Posterior vena cava (tissue), 2 donors: ENCODE data around the gene HDAC9. TPM values are rescaled to one million over a fixed set of nuclear protein-coding genes. Genes with fewer than 3 reads are reported as not detected.
"Not testable (repeated sequence)": the region's sequence is repeated elsewhere in the genome, so short reads cannot be mapped to it uniquely, and the experiment has no call there.

ENCODE experiments used
- DNase-seq: peaks from one replicate; pipeline ENCODE4 v3.0.0-alpha.2; 2020; ENCODE audit warnings: low spot score
- intact Hi-C, 2 donors: fragments of 100-400 bp; cut with DNase I; formaldehyde crosslinking; loops; one replicate each; pipeline versions ENCODE4 v1.14.1 to v1.14.2; 2022 to 2023
- total RNA-seq, 2 donors: library from RNA; stranded (reverse); fragmentation: NEBNext Ultra II Directional; extraction: Animal tissue kit (Norgen Biotek cat#: 25700); gene quantifications; one replicate each; pipeline ENCODE4 v1.2.1, GENCODE V29; 2021
- donor health status: DM: yes; HTN: yes; CAD: no.
- donor health status: DM: yes; HTN: yes; CAD: no.

Gene HDAC9
- total RNA-seq, 2 donors from 2014 or later = 42.3 to 145 TPM

DNA sequence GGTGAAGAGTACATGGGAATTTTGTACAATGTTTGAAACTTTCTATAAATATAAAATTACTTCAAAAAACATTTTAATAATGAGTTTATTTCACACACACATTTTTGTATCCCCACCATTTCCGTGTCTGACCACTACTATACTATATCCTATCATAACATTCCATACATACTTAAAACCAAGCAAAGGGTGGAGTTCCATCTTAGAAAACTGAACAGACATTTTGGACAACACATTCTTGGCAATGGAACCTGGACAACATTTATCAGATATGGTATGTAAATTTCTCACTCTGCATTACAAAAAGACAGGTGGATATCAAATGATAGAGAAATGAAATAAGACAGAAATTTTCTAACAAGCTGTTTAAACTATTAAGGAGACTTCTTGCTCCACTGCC lies 453.0 kb downstream of the HDAC9 start:
- intact Hi-C loops = no loop called here
- DNase-seq = no peak

DNA sequence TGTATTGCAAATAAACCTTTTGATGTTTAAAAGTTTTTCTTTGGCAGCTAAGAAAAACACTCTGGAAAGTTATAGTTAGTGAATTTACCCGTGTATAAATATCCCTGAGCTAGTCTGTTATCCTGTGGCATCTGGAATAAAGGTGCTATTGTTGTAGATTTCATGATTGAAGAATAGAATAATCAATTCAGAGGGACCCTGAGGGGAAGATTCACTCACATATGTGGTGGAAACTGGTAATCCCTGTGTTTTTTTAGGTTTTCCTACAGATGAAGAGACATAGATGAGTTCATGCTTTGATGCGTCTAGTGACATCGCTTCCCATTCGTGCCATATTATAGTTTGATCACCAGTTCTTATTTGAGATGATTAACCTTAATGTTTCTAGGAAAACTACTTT lies 457.3 kb downstream of the HDAC9 start:
- no peak for DNase-seq
- intact Hi-C loops = no loop called here

DNA sequence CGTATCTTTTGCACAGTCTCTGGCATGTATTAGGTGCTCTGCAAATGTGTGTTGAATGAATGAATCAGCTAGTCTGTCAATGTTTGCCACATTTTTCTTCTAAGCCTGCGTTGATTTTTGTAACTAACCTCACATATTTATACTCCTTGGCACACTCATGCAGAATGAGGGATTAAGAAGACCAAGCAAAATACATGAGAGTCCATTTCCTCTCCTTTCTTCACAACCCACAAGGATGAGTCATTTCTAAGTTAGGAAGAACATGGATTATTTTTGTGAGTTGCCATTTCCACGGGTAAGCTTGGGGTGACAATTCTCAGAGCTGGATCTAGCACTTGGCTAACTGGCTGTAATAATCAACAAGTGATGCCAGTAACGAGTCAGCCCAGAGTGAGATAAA lies 463.1 kb downstream of the HDAC9 start:
- no peak for DNase-seq
- intact Hi-C loops = no loop called here

DNA sequence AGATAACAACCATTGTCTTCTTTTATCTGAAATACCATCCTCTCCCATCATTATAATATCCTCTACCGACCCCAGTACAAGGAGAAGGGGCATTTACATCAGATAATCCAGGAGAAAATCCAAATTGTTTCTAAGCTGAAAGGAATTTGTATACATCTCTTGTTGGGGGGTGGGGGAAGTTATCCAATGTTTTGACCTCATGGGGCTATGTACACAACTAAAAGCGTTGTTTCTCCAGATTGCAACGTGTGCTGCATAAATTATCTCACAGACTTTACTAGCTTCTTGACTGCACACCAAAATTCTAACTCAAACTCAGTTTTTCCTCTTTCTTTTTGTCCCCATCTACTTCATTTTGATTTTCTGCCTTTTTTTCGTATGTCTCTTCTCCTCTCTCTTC lies 465.2 kb downstream of the HDAC9 start:
- DNase-seq = no peak
- intact Hi-C loops = no loop called here

DNA sequence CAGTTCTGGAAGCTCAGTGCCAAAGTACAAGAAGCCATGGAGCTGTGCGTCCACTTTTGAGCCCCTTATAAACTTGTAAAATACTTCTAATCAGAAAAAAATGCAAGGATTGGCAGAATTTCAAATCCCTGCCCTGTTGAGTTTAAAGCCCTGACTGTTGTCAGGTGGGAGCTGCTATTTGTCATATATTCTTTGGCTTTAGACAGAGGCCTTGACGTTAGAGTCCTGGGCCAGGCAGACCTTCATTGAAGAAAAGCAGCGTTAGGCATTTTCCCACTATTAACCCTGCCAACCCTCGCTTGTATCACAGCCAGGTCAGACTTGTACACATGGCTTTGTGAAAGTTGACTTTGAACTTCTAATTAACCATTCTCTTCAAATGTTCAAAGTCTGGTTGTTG lies 466.5 kb downstream of the HDAC9 start:
- DNase-seq = no peak
- intact Hi-C loops = no loop called here

DNA sequence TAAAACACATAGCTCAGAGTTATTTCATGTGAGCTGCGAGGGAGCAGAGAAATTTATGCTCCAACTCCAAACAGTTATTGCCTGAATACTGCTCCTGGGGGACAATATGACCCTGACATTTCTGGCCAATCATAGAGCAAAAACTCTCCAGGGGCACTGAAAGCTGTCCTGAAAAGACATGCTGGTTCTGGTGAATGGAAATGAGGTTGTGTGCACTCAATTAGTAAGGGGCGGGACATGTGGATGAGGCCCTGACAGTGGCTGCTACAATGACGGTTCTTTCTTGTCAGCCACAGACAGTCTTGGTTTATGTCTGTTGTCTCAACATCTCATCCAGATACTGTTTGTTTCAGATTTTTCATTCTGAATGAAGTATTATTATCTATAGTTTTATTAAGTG lies 470.1 kb downstream of the HDAC9 start:
- DNase-seq = no peak
- intact Hi-C loops = no loop called here

DNA sequence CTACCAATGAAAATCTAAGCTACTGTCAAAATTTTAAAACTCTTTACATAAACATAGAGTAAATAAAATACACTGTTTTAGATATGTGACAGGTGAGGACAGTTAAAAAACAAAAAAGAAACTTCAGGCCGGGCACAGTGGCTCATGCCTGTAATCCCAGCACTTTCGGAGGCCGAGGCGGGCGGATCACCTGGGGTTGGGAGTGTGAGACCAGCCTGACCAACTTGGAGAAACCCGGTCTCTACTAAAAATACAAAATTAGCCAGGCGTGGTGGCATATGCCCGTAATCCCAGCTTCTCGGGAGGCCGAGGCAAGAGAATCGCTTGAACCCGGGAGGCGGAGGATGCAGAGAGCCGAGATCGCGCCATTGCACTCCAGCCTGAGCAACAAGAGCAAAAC lies 472.2 kb downstream of the HDAC9 start:
- intact Hi-C loops, DNase-seq: not testable (repeated sequence)

DNA sequence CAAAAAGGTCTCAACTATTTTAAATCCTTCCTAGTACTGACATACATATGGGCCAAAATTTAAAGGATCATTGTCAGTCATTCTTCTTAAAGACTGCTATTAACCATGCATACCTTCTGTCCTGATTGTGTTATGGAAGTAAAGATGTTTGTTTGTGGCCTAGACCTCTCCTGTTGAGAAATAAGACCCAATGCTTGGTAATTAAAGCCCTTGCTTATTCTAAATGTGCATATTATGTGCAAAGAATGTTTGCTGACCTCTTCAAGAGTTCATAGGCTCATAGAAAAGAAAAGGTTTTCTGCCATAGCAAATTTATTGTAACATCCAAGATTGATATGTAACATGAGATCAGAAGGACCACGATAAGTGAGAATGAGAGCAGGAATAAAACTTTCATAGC lies 476.3 kb downstream of the HDAC9 start:
- intact Hi-C loops = no loop called here
- no peak for DNase-seq

DNA sequence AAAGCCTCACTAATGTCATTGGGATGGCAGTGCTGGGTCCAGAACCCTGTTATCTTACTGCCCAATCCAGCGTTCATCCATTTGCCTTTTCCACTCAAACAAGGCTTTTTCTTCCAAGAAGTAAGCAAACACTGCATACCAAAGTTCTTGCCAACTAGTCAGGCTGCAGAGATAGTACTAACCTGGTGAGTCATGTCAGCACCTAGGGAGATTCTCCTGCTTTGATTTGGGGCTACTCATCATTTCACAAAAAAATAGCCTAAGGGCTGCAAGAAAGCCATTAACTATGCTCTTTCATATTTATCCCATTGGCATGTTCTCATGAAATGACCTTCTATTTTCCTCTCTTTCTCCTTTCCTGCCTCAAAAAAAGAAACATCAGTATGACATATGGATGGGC lies 479.3 kb downstream of the HDAC9 start:
- DNase-seq = no peak
- intact Hi-C loops = no loop called here

DNA sequence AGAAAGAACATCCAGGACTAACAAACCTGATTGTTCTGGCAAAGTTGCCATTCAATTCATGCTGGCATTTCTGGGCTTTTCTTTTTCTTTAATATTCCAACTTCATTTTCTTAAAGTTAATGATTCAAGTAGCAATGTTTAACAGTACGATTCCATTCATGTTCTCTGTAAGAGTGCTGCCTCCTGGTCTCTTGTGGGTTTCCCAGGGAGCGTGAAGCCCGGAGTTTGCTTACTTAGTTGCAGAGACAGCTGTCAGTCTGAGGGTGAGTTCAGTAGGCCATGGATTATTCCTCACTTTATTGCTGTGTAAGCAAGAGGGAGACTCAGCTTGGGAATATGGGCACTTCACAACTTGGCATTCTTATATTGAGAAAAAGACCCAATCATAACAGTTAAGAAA lies 479.7 kb downstream of the HDAC9 start:
- DNase-seq = no peak
- intact Hi-C loops = no loop called here

DNA sequence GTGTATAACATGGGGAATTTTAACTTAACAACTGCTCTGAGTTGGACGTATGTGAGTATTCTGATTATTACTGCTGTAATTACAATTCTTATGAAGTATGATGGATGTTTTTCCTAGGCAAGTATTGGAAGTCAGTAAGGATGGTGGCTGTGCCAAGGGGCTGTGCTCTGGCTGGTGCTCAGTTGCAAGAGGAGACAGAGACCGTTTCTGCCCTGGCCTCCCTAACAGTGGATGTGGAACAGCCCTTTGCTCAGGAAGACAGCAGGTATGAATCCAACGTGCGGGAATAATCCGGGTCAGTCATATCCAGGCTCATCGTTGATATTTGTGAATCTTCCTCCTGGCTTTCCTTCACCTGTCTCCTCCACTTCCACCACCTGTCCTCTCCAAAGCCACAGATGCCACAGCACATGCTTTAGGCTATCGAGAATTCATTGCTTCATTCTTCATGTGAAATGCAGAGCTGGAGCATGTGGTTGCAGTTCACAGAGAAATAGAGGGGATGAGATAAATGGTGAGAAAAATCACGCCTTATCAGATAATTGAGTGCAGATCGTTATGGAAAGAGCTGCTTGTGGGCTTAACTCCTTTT lies 480.2 kb downstream of the HDAC9 start:
- intact Hi-C loops = no loop called here
- no peak for DNase-seq

DNA sequence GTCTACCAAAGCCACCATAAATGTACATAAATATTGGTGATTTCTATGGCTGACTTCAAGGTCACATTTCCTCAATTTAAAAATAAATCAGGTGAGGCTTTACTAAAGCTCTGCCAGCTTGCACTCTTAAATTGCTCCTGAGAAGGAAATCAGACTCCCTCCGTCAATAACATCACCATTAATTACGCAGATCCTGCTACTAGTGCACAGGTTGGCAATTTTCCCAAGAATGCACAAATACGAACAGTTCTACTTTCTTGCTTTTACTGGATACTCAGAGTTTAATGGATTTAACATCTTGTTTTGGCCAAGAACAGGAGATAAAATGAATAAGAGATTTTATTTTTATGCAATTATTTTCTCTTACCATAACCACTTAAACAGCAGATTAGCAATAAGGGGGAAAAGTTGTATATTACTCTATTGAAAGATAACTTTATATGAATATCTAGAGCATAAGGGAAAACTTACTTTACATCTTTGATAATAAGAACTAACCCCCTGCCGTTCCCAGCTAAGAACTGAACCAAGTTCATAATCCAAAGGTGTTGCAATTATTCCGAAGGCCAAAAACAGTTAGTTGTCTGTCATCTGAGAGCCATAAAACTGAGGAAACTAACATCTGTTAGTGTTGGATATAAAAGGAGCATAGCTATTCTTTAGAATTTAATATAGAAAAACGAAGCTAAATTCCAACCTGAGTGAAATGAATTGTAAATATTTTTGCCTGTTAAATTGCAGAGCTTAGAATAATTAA lies 481.3 kb downstream of the HDAC9 start:
- intact Hi-C loops = no loop called here
- DNase-seq = no peak

DNA sequence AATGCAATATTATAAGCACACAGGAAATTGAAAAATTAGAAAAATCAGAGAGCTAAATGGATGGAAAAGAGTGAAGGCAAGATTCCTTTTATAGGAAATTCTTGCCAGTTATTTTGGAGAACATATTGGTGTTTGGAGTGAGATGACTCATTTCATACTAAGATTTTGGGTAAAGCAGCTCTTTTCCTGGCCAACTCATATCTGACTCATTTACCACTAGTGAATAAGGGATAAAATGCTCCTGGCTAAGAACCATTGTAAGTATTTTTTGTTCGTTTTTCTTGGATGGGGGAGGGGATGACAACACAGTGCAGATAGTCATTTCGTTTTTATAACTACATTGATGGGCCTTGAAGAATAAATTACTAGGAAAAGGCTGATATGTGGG lies 482.6 kb downstream of the HDAC9 start:
- no peak for DNase-seq
- intact Hi-C loops = no loop called here

DNA sequence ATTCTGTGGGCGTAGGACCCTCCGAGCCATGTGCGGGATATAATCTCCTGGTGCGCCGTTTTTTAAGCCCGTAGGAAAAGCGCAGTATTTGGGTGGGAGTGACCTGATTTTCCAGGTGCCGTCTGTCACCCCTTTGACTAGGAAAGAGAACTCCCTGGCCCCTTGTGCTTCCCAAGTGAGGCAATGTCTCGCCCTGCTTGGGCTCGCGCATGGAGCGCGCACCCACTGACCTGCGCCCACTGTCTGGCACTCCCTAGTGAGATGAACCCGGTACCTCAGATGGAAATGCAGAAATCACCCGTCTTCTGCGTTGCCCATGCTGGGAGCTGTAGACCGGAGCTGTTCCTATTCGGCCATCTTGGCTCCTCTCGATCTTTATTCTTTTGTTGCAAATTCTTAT lies 495.2 kb downstream of the HDAC9 start:
- intact Hi-C loops = not testable (repeated sequence)
- peak; percentile 56 for DNase-seq

DNA sequence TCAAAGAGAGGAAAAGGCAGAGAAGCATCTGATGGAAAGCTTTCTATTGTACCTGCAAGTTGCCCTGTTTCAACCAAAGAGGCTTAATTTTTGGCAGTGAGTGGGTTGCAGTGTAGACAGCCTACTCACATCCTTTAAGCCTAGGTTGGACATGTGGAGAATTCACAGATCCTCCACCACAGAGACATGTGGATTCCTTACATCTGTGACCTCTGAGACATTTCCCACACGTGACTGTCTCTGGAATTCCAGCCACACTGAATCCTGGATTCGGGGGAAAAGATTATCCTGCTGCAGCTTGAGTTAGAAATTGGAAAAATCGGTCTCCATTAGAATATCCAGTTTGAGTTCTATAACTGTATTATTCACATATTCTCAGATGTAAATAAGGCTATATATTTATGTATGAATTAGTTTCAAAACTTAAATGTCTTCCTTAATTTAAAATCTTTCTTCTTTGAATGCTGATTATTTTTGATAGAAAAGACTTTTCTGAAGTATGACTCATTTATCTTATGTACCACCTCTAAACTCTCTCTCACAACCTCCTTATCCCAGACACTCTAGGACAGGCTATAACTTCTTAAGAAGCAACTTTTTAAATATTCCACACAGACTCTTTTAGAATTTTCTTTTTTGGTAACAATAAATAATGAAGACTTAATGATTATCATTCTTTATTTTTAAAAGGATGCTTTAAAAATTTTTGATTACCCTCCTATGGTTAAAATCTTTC lies 498.6 kb downstream of the HDAC9 start:
- intact Hi-C loops = no loop called here
- DNase-seq = no peak

DNA sequence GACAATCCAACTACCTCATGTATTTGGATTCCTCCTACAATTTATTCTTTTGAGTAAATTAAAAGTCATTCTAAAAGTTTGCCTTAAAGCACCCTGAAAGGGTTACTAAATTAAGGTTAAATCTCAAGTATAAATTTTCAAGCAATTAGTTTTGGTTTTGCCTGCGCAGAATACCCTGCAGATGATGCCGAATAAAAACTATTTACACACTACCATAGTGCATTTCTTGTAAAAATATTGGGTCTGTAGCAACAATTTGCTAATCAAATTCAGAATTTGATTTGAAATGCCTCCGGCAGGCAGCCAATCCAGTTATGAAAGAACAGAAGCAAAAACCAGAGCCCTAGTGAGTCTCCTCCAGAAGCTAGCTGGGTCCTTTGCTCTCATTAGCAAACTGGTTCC lies 499.7 kb downstream of the HDAC9 start:
- no peak for DNase-seq
- intact Hi-C loops = no loop called here

DNA sequence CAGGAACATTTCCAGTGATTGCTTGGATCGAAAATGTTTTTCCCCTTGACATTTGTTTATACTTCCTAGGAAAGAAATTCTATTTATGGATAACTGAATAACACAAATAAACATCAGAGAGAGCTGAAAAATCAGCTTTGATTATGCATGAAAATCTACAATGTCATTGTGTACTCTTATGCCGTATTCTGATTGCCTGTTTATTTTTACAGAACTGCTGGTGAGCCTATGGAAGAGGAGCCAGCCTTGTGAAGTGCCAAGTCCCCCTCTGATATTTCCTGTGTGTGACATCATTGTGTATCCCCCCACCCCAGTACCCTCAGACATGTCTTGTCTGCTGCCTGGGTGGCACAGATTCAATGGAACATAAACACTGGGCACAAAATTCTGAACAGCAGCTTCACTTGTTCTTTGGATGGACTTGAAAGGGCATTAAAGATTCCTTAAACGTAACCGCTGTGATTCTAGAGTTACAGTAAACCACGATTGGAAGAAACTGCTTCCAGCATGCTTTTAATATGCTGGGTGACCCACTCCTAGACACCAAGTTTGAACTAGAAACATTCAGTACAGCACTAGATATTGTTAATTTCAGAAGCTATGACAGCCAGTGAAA lies 500.4 kb downstream of the HDAC9 start:
- intact Hi-C loops = no loop called here
- DNase-seq = no peak

DNA sequence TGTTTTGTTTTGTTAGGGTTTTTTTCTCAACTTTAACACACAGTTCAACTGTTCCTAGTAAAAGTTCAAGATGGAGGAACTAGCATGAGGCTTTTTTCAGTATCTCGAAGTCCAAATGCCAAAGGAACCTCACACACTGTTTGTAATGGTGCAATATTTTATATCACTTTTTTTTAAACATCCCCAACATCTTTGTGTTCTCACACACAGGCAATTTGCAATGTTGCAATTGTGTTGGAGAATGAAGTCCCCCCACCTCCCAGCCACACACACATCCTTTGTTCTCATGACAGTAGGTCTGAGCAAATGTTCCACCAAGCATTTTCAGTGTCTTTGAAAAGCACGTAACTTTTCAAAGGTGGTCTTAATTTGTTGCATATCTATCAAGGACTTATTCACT lies 501.0 kb downstream of the HDAC9 start:
- intact Hi-C loops = no loop called here
- no peak for DNase-seq

DNA sequence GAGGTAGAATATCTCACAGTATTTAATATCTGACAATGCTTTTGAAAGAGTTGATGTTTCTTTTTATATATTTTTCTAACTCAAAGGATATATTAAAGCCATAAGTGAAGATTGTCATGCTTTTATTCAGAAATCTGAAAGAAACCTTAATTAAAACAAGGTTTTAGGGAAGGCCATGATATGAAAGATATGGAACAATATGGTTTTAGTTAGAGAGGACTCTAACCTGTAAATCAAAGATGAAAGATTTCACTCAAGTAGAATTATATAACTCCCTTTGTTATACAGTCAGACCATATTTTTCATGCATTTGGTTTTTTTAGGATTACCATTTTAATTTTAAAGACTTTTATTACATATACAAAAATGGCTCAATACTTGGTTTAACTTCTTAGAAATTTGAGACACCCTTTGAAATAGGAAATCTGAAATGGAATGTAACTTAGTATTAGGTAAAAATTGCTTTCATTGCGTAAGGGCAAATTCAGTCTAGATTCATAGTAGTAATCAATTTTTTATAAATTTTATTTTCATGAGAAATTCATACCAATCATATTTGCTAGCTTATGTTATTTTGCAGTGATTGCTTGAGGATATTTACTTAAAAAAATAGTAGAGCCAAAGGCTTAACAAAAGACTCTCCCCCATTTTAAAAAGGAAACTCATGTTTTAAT lies 502.1 kb downstream of the HDAC9 start:
- intact Hi-C loops = no loop called here
- DNase-seq = no peak

DNA sequence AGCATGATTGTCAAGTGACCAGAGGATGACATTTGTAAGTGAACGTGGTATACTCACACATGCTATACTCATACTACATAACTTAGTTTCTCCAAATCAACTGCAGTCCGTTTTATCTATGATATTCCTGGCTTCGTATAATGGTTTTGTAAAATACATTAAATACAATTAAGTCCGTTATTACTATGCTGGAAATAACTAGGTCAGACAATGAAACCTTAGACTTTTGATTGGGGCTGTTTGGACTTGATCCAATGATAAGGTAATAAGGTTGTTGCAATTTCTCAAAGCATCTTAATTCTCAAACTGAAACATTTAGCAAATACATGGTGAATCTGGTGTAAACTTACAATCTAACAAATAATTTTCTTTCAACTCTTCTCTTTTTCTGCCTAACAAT lies 504.9 kb downstream of the HDAC9 start:
- intact Hi-C loops = no loop called here
- DNase-seq = no peak
